HG03103 (cell line): Measurements from ENCODE around the gene GALNT13.

Source experiments
- ATAC-seq: cut with Tn5 transposase; IDR thresholded peaks from one replicate; pipeline ENCODE4 v1.9.1; 2021; ENCODE audit warnings: low read depth; ENCODE audit not compliant: unreplicated experiment

Gene GALNT13

GRCh38 chr2:154097833-154098398 is 226.2 kb downstream of the GALNT13 start:
- no peak for ATAC-seq

- ATAC-seq = no peak
Observed at GRCh38 chr2:154120706-154121105, 249.0 kb downstream of the GALNT13 start.

GRCh38 chr2:154125891-154126290 is 254.2 kb downstream of the GALNT13 start:
- ATAC-seq = no peak

- ATAC-seq = no peak
Observed at GRCh38 chr2:154130821-154131220, 259.1 kb downstream of the GALNT13 start.

GRCh38 chr2:154132827-154133226 is 261.1 kb downstream of the GALNT13 start:
- ATAC-seq = no peak

GRCh38 chr2:154133823-154134222 is 262.1 kb downstream of the GALNT13 start:
- ATAC-seq = no peak

GRCh38 chr2:154140249-154141025 is 268.7 kb downstream of the GALNT13 start:
- ATAC-seq = no peak

GRCh38 chr2:154142480-154142879 is 270.8 kb downstream of the GALNT13 start:
- no peak for ATAC-seq

GRCh38 chr2:154143105-154143504 is 271.4 kb downstream of the GALNT13 start:
- ATAC-seq = no peak

- ATAC-seq = no peak
Observed at GRCh38 chr2:154158101-154158500, 286.4 kb downstream of the GALNT13 start.

- no peak for ATAC-seq
Observed at GRCh38 chr2:154161286-154161685, 289.6 kb downstream of the GALNT13 start.

GRCh38 chr2:154170400-154170799 is 298.7 kb downstream of the GALNT13 start:
- ATAC-seq = no peak

GRCh38 chr2:154173164-154173563 is 301.4 kb downstream of the GALNT13 start:
- no peak for ATAC-seq

- no peak for ATAC-seq
Observed at GRCh38 chr2:154173919-154174318, 302.2 kb downstream of the GALNT13 start.

- ATAC-seq = no peak
Observed at GRCh38 chr2:154182008-154182407, 310.3 kb downstream of the GALNT13 start.

- ATAC-seq = no peak
Observed at GRCh38 chr2:154187948-154188347, 316.2 kb downstream of the GALNT13 start.

GRCh38 chr2:154189953-154190352 is 318.2 kb downstream of the GALNT13 start:
- no peak for ATAC-seq

- no peak for ATAC-seq
Observed at GRCh38 chr2:154193246-154193645, 321.5 kb downstream of the GALNT13 start.

- no peak for ATAC-seq
Observed at GRCh38 chr2:154194909-154195643, 323.4 kb downstream of the GALNT13 start.

- no peak for ATAC-seq
Observed at GRCh38 chr2:154195644-154196195, 324.0 kb downstream of the GALNT13 start.

- no peak for ATAC-seq
Observed at GRCh38 chr2:154198866-154199265, 327.1 kb downstream of the GALNT13 start.
